Neural progenitor cell (in vitro differentiated cells): ENCODE measurements around the gene SLC38A9. TPM values are rescaled to one million over a fixed set of nuclear protein-coding genes. Genes with fewer than 3 reads are reported as not detected.

Experiments used
- DNase-seq: peaks from one replicate; pipeline ENCODE4 v3.0.0-alpha.2; 2016; ENCODE audit warnings: low spot score
- H2AFZ ChIP-seq: fragments of 200-600 bp; sonication (generic); replicated peaks from 2 replicates; pipeline ENCODE4 v1.6.1; 2016; ENCODE audit warnings: antibody characterized with exemption
- H3F3A ChIP-seq: fragments of 200-600 bp; sonication (generic); 2 replicates; pipeline ENCODE4 v1.6.1; 2016; ENCODE audit warnings: antibody characterized with exemption, low read depth
- H3K27ac ChIP-seq: fragments of 200-600 bp; sonication (generic); 2 replicates; pipeline ENCODE4 v1.5.1; 2016; ENCODE audit warnings: mild to moderate bottlenecking
- H3K27me3 ChIP-seq: fragments of 200-600 bp; sonication (generic); 2 replicates; pipeline ENCODE4 v1.6.1; 2016; ENCODE audit warnings: mild to moderate bottlenecking, moderate library complexity
- H3K36me3 ChIP-seq: fragments of 200-600 bp; sonication (generic); 2 replicates; pipeline ENCODE4 v1.5.1; 2016
- H3K4me1 ChIP-seq: fragments of 200-600 bp; sonication (generic); 2 replicates; pipeline ENCODE4 v1.6.1; 2016; ENCODE audit warnings: mixed run types
- H3K4me2 ChIP-seq: fragments of 200-600 bp; sonication (generic); 2 replicates; pipeline ENCODE4 v1.6.1; 2016
- H3K4me3 ChIP-seq: fragments of 200-600 bp; sonication (generic); 2 replicates; pipeline ENCODE4 v1.5.1; 2016
- H3K79me2 ChIP-seq: fragments of 200-600 bp; sonication (generic); 2 replicates; pipeline ENCODE4 v1.6.1; 2016; ENCODE audit warnings: low read depth
- H3K9ac ChIP-seq: fragments of 200-600 bp; sonication (generic); 2 replicates; pipeline ENCODE4 v1.6.1; 2016
- H3K9me3 ChIP-seq: fragments of 200-600 bp; sonication (generic); 2 replicates; pipeline ENCODE4 v1.5.1; 2016; ENCODE audit warnings: low read depth
- H4K20me1 ChIP-seq: fragments of 200-600 bp; sonication (generic); 2 replicates; pipeline ENCODE4 v1.6.1; 2016; ENCODE audit warnings: low read depth
- H3K27ac Mint-ChIP-seq: 3 replicates; pipeline ENCODE4 v1.8.0; 2021; ENCODE audit warnings: mixed read lengths
- H3K27me3 Mint-ChIP-seq: 2 replicates; pipeline ENCODE4 v1.8.0; 2022; ENCODE audit warnings: low read depth, mild to moderate bottlenecking, inconsistent platforms, moderate library complexity, mixed read lengths; ENCODE audit not compliant: insufficient read depth
- H3K36me3 Mint-ChIP-seq: 3 replicates; pipeline ENCODE4 v1.8.0; 2021; ENCODE audit warnings: mixed read lengths
- H3K4me1 Mint-ChIP-seq: 3 replicates; pipeline ENCODE4 v1.8.0; 2021; ENCODE audit warnings: mixed read lengths
- H3K4me3 Mint-ChIP-seq: 3 replicates; pipeline ENCODE4 v1.8.0; 2021; ENCODE audit warnings: mild to moderate bottlenecking, moderate library complexity, mixed read lengths
- H3K9me3 Mint-ChIP-seq: 3 replicates; pipeline ENCODE4 v1.8.0; 2020; ENCODE audit warnings: mixed read lengths
- EZH2 ChIP-seq: fragments of 200-600 bp; sonication (generic); IDR thresholded peaks from 2 replicates; pipeline ENCODE4 v1.6.1; 2017; ENCODE audit warnings: antibody characterized with exemption, mild to moderate bottlenecking, moderate library complexity
- EZH2phosphoT487 ChIP-seq: fragments of 200-600 bp; sonication (generic); IDR thresholded peaks from 2 replicates; pipeline ENCODE4 v1.6.1; 2017; ENCODE audit warnings: antibody characterized with exemption
- total RNA-seq: library from RNA; depleted of rRNA; stranded (reverse); fragments of >200 nt; gene quantifications from 2 replicates; pipeline ENCODE4 v1.2.3, GENCODE V29; 2015; ENCODE audit warnings: low replicate concordance
- TF ChIP-seq, protein P1 (sequence below): fragments of 200-600 bp; sonication (generic); IDR thresholded peaks from 2 replicates; pipeline ENCODE4 v1.5.1; 2017; ENCODE audit warnings: antibody characterized with exemption, mild to moderate bottlenecking

Gene SLC38A9
- total RNA-seq, 1 donor from 2014 or later, result 57.7 TPM

DNA sequence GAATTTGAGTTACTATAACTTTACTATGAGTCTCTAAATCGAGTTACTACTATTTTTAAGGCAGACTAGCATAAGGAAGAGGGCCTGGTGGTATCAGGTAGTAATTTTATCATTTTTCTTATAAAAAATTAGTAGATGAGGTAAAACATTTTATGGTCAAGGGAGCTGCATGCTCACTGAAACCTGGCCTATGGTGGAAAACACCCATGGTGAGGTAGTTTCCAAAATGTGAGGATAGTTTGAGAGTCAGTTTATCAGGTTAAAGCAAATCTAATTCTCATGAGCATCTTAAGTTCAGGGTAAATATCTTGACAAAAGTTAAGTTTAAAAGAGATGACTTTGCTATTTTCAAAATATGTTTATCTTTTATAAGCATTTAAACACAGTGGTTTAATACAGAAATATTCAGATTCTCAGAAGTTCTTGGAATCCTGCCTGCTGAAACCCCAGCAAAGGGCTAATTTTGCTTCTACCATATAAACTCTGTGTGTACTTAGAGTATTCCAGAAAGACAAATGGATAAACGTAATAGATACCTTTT, 35.7 kb upstream of the SLC38A9 start:
- TF ChIP-seq EZH2, result no peak
- TF ChIP-seq EZH2phosphoT487, result no peak
- TF ChIP-seq, protein P1, sequence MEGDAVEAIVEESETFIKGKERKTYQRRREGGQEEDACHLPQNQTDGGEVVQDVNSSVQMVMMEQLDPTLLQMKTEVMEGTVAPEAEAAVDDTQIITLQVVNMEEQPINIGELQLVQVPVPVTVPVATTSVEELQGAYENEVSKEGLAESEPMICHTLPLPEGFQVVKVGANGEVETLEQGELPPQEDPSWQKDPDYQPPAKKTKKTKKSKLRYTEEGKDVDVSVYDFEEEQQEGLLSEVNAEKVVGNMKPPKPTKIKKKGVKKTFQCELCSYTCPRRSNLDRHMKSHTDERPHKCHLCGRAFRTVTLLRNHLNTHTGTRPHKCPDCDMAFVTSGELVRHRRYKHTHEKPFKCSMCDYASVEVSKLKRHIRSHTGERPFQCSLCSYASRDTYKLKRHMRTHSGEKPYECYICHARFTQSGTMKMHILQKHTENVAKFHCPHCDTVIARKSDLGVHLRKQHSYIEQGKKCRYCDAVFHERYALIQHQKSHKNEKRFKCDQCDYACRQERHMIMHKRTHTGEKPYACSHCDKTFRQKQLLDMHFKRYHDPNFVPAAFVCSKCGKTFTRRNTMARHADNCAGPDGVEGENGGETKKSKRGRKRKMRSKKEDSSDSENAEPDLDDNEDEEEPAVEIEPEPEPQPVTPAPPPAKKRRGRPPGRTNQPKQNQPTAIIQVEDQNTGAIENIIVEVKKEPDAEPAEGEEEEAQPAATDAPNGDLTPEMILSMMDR, result no peak
- Histone ChIP-seq H3F3A (no peaks in the 10 kb centered on the region), H3K4me1 (peaks cover 12% of the 10 kb centered on the region), H3K4me2 (no peak overlapping the region), H3K27ac (no peak overlapping the region), H3K9me3 (no peaks in the 10 kb centered on the region), H3K4me3 (no peak overlapping the region), H4K20me1 (no peaks in the 10 kb centered on the region), H3K27me3 (no peaks in the 10 kb centered on the region), H3K9ac (no peak overlapping the region), H2AFZ (peak overlapping the region; percentile 10), H3K79me2 (no peaks in the 10 kb centered on the region), H3K36me3 (no peaks in the 10 kb centered on the region)
- no peaks in the 10 kb centered on the region for H3K9me3 Mint-ChIP-seq
- no peaks in the 10 kb centered on the region for H3K36me3 Mint-ChIP-seq
- no peak overlapping the region for H3K27ac Mint-ChIP-seq
- no peaks in the 10 kb centered on the region for H3K27me3 Mint-ChIP-seq
- DNase-seq, result no peak
- H3K4me1 Mint-ChIP-seq, result no peaks in the 10 kb centered on the region
- H3K4me3 Mint-ChIP-seq, result no peak overlapping the region

DNA sequence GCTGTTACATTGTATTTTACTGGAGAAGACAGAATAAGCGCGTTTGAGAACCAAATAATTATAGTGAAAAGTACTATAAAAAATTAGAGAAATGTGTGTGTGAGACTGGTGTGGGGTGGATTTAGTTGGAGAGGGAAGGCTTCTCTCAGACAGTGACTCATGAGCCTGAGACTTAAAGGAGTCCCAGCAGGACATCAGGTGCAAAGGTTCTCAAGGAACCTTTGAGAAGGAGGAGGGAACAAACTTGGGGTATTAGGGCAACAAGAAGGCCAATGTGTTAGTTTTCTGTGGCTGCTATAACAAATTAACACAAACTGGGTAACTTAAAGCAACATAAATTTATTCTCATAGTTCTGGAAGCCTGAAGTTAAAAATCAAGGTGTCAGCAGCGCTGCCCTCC, 30.7 kb upstream of the SLC38A9 start:
- H4K20me1 ChIP-seq, result no peaks in the 10 kb centered on the region
- H3K9me3 Mint-ChIP-seq, result no peaks in the 10 kb centered on the region
- H3K36me3 Mint-ChIP-seq, result no peaks in the 10 kb centered on the region

DNA sequence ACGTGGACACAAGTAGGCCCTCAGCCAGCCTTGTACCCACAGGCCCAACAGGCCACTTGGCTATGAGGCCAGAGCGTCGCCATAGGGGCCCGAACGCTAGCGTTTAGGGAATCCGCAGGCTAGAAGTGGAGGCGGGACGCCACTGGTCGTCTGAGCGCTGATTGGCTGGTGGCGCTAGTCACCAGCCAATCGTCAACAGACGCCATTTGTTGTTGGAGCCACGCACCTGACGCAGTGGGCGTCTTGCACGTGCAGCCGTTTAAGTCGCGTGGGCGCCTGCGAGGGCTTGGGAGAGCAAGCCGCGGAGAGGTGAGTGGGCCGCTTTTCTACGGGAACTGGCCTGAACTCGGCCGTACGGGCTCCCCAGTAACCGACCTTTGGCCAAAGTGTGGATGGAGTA, 25.7 kb upstream of the SLC38A9 start, which contains the start of gene DDX4:
TSS of gene DDX4 (plus strand) at position 269 of the 400 bp plus-strand sequence. CDS start 903 bp downstream, outside the sequence.
- H2AFZ ChIP-seq, result no peak within 1 kb of the TSS
- Mint-ChIP-seq H3K9me3 (peaks cover 2% of the 10 kb centered on the region), H3K27ac (no peak within 1 kb of the TSS), H3K4me1 (no peaks in the 10 kb centered on the region), H3K27me3 (peaks cover 3% of the 10 kb centered on the region), H3K36me3 (no peaks in the 10 kb centered on the region), H3K4me3 (no peak within 1 kb of the TSS)
- H3F3A ChIP-seq, result no peaks in the 10 kb centered on the region
- no peak within 1 kb of the TSS for H3K4me3 ChIP-seq
- no peaks in the 10 kb centered on the region for H3K9me3 ChIP-seq
- TF ChIP-seq, protein P1, result no peak
- TF ChIP-seq EZH2phosphoT487 (no peak), EZH2 (no peak)
- H4K20me1 ChIP-seq, result no peaks in the 10 kb centered on the region
- H3K9ac ChIP-seq, result no peak within 1 kb of the TSS
- H3K36me3 ChIP-seq, result no peaks in the 10 kb centered on the region
- no peaks in the 10 kb centered on the region for H3K4me1 ChIP-seq
- no peak for DNase-seq
- no peaks in the 10 kb centered on the region for H3K79me2 ChIP-seq
- no peaks in the 10 kb centered on the region for H3K27me3 ChIP-seq
- no peak within 1 kb of the TSS for H3K27ac ChIP-seq
- H3K4me2 ChIP-seq, result no peak within 1 kb of the TSS

More for the DNA sequence above, 30.7 kb upstream of the SLC38A9 start:
- H3F3A ChIP-seq, result no peaks in the 10 kb centered on the region
- no peak overlapping the region for H3K27ac ChIP-seq
- H3K27me3 ChIP-seq, result no peaks in the 10 kb centered on the region
- H3K4me2 ChIP-seq, result no peak overlapping the region
- TF ChIP-seq, protein P1, result no peak
- TF ChIP-seq EZH2phosphoT487 (no peak), EZH2 (no peak)
- H3K4me3 ChIP-seq, result no peak overlapping the region
- no peaks in the 10 kb centered on the region for H3K27me3 Mint-ChIP-seq
- no peak for DNase-seq
- H3K9ac ChIP-seq, result no peak overlapping the region
- no peaks in the 10 kb centered on the region for H3K4me1 Mint-ChIP-seq
- no peaks in the 10 kb centered on the region for H3K36me3 ChIP-seq
- no peaks in the 10 kb centered on the region for H3K4me1 ChIP-seq
- no peaks in the 10 kb centered on the region for H3K9me3 ChIP-seq
- no peaks in the 10 kb centered on the region for H3K79me2 ChIP-seq
- H2AFZ ChIP-seq, result no peak overlapping the region
- H3K27ac Mint-ChIP-seq, result no peak overlapping the region
- H3K4me3 Mint-ChIP-seq, result no peak overlapping the region
